AML-193 (cell line): ENCODE measurements around the gene KIF26A.
"Not testable (repeated sequence)": the region's sequence is repeated elsewhere in the genome, so short reads cannot be mapped to it uniquely, and the experiment has no call there.

Source experiments
- DNase-seq, 2 experiments: peaks; one replicate each; lab custom pipeline; 2025; lab: John Stamatoyannopoulos, UW

KIF26A gene

GRCh38 chr14:104208331-104208730 lies 69.9 kb downstream of the KIF26A start:
- DNase-seq = not testable (repeated sequence)

GRCh38 chr14:104209071-104209470 lies 70.7 kb downstream of the KIF26A start:
- DNase-seq = not testable (repeated sequence)

- DNase-seq = no peak
Observed at GRCh38 chr14:104209985-104210816, 71.8 kb downstream of the KIF26A start.

- no peak for DNase-seq
Observed at GRCh38 chr14:104210817-104211195, 72.4 kb downstream of the KIF26A start.

GRCh38 chr14:104211215-104211614 lies 72.8 kb downstream of the KIF26A start:
- no peak for DNase-seq

- no peak for DNase-seq
Observed at GRCh38 chr14:104211741-104212140, 73.4 kb downstream of the KIF26A start.

- DNase-seq = no peak
Observed at GRCh38 chr14:104212206-104213095, 74.1 kb downstream of the KIF26A start.

GRCh38 chr14:104213301-104214034 lies 75.1 kb downstream of the KIF26A start:
- DNase-seq = no peak

- DNase-seq = no peak
Observed at GRCh38 chr14:104214431-104215218, 76.2 kb downstream of the KIF26A start.

GRCh38 chr14:104215706-104216334 lies 77.4 kb downstream of the KIF26A start:
- DNase-seq = no peak

GRCh38 chr14:104216457-104216856 lies 78.1 kb downstream of the KIF26A start:
- no peak for DNase-seq

- DNase-seq = no peak
Observed at GRCh38 chr14:104217486-104218360, 79.3 kb downstream of the KIF26A start.

- DNase-seq = no peak
Observed at GRCh38 chr14:104218361-104219180, 80.2 kb downstream of the KIF26A start.

GRCh38 chr14:104219731-104220214 lies 81.4 kb downstream of the KIF26A start:
- no peak for DNase-seq

GRCh38 chr14:104220215-104221070 lies 82.1 kb downstream of the KIF26A start:
- no peak for DNase-seq

- no peak for DNase-seq
Observed at GRCh38 chr14:104221071-104221625, 82.8 kb downstream of the KIF26A start.

GRCh38 chr14:104221636-104222369 lies 83.4 kb downstream of the KIF26A start:
- DNase-seq = no peak
